ENCODE measurements around the gene CLCN4.

Gene CLCN4

DNA sequence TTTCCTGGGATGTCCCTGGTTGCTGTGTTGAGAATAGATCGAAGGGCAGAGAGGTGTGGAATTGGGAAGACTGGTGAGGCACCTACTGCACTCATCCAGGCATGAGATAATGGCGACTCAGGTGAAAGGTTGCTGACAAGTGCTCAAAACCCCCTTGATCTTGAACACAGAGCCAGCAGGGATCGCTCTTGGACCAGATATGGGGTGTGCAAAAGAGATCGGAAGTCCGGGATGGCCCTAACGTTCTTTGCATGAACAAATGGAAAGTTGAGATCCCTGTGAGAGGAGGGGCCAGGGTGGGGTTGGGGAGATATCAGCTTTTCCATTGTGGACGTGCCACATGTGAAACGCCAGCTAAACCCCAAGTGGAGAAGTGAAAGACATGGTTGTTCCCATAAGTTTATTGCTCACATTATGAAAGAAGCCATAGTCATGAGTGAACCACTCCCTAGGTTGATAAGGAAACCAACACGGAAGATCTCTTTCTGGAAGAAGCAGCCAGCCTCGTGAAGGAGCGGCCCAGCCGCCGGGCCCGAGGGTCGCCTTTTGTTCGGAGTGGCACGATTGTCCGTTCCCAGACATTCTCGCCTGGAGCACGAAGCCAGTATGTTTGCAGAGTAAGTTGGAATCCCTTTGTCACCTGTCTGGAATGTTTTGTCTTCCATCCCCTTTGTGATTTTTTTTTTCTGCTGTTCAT, 22.6 kb upstream of the CLCN4 start:
- DNase-seq = no peak

DNA sequence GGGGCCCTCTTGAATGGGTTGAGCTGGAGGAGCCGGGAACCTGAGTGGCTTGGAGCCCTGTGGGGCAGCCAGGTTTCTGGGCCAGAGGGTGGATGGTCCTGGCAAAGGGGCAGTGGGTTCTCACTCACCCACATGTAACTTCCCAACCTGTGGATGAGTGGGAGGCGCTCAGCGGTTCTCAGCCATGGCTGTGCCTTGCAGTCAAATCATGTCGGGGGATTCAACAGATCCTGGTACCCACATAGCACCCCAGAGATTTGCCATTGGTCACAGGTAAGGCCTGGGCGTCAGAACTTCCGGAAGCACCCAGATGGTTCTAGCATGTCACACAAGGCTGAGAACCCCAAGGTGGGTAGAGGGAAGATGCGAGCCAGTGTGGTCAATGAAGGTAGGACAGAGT, 21.9 kb upstream of the CLCN4 start:
- no peak for DNase-seq

DNA sequence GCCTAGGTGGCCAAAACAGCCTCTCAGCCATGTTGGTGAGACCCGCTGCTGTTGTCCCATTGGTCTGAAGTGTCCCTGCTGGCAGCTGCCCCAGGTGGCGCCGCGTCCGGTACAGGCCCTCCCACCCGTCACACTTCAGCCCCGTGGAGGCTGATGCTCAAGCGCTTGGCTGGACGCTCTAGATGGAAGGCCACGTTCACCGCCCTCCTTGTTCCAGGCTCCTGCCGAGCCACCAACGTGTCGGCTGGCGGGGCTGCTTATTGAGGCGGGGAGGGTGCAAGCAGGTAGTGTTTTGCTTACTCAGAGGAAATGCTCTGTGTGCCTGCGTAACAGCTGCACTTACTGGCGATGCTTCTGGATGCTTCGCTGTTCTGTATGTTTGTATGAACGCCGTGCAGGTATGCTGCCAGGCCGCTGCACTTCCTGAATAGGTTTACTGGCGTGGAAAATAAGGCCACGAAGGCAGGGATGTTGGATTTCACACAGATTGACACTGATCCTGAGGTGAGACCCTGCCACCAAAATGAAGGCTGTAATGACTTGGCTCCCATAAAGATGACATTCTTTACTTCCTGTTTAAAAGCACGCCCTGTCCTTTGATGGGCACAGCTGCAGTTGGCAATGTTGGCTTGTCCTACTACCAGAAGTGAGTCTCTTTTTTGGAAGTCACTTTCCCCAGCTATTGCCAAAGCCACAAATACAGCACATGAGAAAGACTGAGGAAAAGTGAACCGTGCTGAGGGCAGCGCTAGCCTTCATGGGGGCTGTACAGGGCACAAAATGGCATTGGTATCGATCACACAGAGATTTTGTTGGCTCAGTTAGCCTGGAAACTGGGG, 21.0 kb upstream of the CLCN4 start:
- DNase-seq = no peak

DNA sequence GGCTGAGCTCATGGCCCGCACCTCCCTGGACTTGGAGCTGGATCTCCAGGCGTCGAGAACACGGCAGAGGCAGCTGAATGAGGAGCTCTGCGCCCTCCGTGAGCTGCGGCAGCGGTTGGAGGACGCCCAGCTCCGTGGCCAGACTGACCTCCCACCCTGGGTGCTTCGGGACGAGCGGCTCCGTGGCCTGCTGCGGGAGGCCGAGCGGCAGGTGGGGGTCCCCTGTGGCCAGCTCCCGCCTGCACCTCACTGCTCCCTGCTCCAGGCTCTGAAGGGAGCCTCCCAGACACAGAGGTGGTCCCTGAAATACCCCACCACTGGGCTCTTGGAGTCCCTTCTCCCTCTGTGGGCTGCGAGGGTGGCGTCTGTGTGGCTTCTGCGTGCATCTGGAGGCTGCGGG, 18.0 kb upstream of the CLCN4 start:
- DNase-seq = no peak

DNA sequence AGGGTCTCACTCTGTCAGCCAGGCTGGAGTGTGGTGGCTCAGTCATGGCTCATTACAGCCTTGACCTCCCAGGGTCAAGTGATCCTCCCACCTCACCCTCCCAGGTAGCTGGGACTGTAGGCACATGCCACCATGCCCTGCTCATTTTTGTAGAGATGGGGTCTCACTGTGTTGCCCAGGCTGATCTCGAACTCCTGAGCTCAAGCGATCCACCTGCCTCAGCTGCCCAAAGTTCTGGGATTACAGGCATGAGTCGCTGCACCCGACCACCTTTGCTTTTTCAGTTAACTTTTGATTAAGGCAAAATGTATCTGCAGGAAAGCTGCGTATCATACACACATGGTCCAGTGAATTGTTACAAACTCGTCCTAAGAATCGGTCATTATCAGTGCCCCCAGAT, 16.5 kb upstream of the CLCN4 start:
- no peak for DNase-seq

GRCh38 chrX:10142041-10142599, 14.7 kb upstream of the CLCN4 start:
- DNase-seq = no peak

DNA sequence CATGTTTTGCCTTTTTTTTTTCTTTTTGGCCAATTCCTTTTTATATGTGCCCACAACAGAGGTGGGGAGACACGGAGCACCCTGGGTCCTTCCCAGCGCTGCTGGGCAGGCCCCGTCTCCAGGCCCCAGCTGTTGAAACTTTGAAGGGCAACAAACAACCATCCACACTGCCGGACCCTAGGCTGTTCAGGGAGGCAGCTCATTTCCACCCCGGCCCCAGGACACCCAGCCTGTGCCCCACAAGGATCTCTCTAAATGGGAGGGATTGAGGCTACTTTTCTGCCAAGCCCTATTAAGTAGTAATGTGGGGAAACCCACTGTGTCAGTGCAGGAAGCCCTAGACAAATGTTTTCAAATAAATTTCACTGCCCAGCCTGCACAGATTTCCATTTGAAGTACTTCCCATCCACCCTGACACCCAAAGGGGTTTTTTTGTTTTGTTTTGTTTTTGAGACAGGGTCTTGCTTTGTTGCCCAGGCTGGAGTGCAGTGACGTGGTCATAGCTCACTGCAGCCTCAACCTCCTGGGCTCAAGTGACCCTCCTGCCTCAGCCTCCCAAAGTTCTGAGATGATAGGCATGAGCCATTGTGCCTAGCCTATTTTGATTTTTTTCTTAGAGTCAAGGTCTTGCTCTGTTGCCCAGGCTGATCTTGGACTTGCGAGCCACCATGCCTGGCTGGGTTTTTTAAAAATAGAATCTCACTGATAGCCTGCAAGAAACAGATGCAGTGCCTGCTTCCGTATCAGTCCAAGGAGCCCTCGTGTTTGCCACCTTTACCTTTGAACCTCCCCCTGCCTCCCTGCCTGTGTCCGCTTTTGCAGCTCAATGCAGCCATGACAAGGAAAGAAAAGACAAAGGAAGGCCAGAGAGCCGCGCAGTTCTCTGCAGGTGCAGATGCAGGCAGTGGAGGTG, 13.4 kb upstream of the CLCN4 start:
- DNase-seq = no peak

GRCh38 chrX:10146346-10146745, 10.4 kb upstream of the CLCN4 start:
- no peak for DNase-seq

DNA sequence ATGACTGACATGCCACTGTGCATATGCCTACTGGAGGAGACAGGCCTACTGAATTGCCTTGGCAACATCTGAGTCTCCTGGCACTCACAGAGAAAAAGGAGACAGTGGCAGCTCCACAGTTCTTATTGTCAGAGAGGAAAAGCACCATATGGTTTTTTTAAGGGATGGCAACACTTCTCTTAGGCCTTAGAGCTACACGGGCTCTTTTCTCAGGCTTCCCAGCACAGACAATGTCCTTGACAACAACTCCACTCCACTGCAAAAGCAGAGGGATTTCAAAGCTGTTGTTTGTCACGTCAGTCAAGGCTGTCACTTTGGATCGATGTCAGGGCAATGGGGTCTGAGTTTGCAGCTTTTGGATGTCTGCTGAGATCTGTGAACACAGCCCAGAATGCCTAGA, 4.7 kb upstream of the CLCN4 start:
- DNase-seq = no peak

DNA sequence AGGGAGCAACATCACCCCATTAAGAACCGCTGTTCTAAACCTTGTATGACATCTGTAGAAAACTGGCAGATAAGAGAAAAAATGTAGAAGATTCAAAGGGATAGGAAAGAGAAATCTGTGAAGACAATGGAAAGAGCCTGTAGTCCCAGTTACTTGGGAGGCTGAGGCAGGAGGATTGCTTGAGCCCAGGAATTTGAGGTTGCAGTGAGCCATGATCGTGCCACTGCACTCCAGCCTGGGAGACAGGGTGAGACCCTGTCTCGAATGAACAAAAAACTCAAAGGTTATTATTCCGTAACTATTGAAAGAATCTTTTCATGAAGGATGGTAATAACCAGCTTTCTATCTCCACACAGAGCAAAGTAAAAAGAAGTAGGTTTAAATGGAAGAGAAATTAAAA, 1.6 kb upstream of the CLCN4 start:
- no peak for DNase-seq

DNA sequence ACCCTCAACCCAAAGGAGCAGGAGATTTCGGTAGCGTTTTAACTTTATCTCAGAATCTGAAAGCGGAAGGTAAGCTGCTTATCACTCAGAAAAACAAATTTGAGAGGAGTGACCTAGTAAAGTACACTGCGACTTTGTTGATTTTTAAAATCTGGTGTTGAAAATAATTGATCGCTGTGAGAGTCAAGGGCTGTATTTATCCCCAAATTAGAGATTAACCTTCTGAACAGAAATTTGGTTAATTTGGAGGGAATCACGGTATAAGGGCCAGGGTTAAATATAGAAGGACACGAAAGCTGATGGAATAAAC, 212 bp downstream of the CLCN4 start:
- DNase-seq = no peak

- no peak for DNase-seq
Observed at GRCh38 chrX:10157543-10157942, 768 bp downstream of the CLCN4 start.

DNA sequence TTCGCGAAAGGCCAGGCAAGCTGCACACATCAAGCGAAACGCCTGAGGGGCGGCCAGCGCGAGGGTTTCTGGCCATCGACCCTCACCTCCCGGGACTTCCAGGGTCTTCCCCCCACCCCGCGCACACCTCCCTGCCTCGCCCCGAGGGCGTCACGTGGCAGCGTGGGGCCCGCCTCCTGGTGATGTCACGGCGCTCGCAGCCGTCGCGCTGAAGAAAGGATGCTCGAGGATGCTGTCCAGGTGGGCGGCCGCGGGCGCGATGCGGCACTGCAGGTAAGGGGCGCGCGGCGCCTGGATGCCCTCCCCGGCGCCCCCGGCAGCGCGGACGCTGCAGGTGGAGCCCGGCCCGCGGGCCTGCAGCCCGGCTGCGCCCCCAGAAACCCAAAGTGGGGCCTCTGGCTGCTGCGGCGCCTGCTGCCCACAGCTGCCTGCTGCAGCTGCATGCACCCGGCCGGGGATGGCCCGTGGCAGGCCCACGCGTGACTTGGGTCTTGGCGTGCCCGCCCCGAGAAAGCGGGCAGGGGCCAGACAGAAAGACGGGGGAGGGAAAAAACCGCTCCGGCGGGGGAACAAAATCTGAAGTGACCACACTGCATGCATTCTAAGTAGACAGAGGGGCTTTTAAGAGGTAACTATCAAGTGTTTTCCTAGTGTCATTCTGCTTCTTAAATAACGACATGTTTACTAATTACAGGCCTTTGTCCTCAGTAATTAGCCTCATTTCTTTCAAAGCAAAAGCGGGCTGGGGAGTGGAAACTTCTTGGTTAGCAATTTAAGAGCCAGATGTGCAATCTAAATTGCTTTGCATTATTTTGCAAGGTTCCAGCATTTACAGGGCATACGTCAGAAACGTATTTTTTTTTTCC, 1.7 kb downstream of the CLCN4 start:
- DNase-seq = no peak

- no peak for DNase-seq
Observed at GRCh38 chrX:10159145-10159468, 2.3 kb downstream of the CLCN4 start.

DNA sequence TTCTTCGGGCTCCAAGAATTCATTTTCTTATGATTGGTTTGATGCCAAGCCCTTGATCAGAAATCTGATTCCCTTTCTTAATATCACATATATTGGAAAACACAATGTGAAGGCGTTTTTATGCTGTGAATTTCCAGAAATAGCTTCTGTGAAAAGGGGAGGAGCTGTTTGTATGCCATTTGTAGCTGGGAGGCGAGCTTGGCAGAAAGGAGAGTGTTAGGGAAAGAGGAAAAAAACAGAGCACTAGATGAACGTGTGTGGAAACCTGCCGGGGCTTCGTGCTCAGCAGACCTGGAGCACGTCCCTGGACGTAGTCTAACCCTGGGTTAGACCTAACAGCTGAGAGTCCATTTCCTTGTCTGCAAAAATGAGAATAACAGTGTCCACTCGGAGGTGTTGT, 3.4 kb downstream of the CLCN4 start:
- DNase-seq = no peak

- DNase-seq = no peak
Observed at GRCh38 chrX:10163031-10163430, 6.3 kb downstream of the CLCN4 start.

DNA sequence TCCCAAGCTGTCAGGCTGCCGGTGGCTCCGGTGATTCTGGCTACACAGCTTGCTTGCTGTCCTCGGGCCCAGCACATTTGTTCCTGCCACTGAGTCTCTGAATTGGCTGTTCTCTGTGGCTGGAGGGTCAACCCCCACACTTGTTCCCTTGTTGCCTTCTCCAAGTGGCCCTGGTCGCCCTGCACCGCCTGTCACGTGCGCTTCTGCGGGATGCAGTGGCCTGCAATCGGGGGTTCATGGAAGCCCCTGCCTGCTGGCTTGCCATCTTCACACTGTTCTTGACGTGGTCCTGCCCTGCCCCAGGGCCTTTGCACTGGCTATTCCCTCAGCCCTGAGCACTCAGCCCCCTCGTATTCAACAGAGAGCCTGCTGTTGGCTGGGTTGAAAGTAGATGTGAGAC, 8.1 kb downstream of the CLCN4 start:
- DNase-seq = no peak

- DNase-seq = no peak
Observed at GRCh38 chrX:10165580-10166247, 8.9 kb downstream of the CLCN4 start.

- DNase-seq = no peak
Observed at GRCh38 chrX:10166248-10166716, 9.5 kb downstream of the CLCN4 start.

DNA sequence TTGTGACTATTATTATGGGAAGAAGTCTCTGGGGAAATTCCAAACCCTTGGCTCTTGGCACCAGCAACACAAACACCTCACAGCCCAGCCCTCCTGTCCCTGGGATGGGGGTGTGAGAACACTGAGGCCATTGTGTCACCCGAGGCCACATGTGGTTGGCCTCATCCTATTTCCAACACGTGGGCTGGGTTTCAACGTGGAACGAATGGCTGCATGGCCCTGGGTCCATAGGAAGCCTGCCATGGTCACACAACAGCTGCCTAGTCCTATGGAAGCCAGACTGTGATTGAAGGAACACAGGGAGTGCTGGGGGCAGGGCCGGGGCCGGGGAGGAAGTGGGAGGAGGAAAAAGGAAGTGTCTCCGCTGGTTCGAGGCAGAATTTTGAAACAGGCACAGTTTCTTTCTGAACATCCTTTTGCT, 10.0 kb downstream of the CLCN4 start:
- no peak for DNase-seq

- no peak for DNase-seq
Observed at GRCh38 chrX:10167573-10167972, 10.8 kb downstream of the CLCN4 start.

- DNase-seq = no peak
Observed at GRCh38 chrX:10168226-10168625, 11.5 kb downstream of the CLCN4 start.
